Nephron (organoid): ENCODE results near the gene LTO1.

Source experiments
- H3K27ac Mint-ChIP-seq, 3 experiments: 2 replicates each; pipeline ENCODE4 v1.8.0; 2020; ENCODE audit warnings: mixed read lengths in 3 of 3, mild to moderate bottlenecking in 2 of 3, moderate library complexity in 1 of 3
- H3K27me3 Mint-ChIP-seq: 2 replicates; pipeline ENCODE4 v1.8.0; 2021; ENCODE audit warnings: low read depth, mild to moderate bottlenecking, moderate library complexity, mixed read lengths
- H3K36me3 Mint-ChIP-seq: 2 replicates; pipeline ENCODE4 v1.8.0; 2020; ENCODE audit warnings: low read depth, mixed read lengths
- H3K4me1 Mint-ChIP-seq: 2 replicates; pipeline ENCODE4 v1.8.0; 2020; ENCODE audit warnings: mixed read lengths
- H3K4me3 Mint-ChIP-seq, 3 experiments: 2 replicates each; pipeline ENCODE4 v1.8.0; 2020; ENCODE audit warnings: mild to moderate bottlenecking in 3 of 3, mixed read lengths in 3 of 3, moderate library complexity in 2 of 3
- H3K9me3 Mint-ChIP-seq: 2 replicates; pipeline ENCODE4 v1.8.0; 2020; ENCODE audit warnings: mixed read lengths
- TF ChIP-seq, protein P1 (sequence below), 3 experiments: fragments of 200-600 bp; sonication (generic); IDR thresholded peaks; one replicate each; pipeline ENCODE4 v1.5.0; 2021; ENCODE audit warnings: antibody characterized with exemption in 3 of 3; ENCODE audit not compliant: unreplicated experiment in 3 of 3

Gene LTO1

DNA sequence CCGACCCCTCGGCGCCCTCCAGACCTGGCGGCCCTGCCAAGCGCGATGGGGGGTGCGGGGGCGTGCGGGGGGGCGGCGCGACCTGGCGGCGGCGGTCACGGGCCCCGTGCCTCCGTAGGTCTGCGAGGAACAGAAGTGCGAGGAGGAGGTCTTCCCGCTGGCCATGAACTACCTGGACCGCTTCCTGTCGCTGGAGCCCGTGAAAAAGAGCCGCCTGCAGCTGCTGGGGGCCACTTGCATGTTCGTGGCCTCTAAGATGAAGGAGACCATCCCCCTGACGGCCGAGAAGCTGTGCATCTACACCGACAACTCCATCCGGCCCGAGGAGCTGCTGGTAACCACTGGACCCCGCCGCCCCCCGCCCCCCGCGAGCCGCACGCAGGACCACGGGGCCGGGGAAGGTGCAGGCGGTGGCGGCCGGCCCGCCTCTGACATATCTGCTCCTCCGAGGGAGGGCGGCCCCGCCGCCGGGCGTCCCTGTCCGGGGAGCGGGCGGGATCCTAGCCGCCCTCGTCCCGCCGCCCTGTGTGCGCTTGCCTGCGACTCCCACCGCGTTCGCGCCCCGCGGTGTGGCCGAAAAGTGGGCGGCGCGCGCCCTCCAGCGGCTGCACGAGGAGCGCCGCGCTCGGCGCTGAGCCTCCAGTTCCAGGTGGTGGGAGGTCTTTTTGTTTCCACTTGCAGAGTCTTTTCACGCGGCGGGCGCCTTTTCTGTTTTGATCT, 32.1 kb downstream of the LTO1 start:
- Mint-ChIP-seq H3K27me3 (peaks cover 40% of the 10 kb centered on the region), H3K36me3 (peaks cover 8% of the 10 kb centered on the region), H3K4me1 (peaks cover 29% of the 10 kb centered on the region), H3K27ac (peak overlapping the region; percentile 75 to 91 (median 84)), H3K9me3 (no peaks in the 10 kb centered on the region), H3K4me3 (peak overlapping the region; percentile 84 to 91 (median 90))
- TF ChIP-seq, protein P1, sequence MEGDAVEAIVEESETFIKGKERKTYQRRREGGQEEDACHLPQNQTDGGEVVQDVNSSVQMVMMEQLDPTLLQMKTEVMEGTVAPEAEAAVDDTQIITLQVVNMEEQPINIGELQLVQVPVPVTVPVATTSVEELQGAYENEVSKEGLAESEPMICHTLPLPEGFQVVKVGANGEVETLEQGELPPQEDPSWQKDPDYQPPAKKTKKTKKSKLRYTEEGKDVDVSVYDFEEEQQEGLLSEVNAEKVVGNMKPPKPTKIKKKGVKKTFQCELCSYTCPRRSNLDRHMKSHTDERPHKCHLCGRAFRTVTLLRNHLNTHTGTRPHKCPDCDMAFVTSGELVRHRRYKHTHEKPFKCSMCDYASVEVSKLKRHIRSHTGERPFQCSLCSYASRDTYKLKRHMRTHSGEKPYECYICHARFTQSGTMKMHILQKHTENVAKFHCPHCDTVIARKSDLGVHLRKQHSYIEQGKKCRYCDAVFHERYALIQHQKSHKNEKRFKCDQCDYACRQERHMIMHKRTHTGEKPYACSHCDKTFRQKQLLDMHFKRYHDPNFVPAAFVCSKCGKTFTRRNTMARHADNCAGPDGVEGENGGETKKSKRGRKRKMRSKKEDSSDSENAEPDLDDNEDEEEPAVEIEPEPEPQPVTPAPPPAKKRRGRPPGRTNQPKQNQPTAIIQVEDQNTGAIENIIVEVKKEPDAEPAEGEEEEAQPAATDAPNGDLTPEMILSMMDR (IDR thresholded peaks at IDR 0.05; ENCODE audit: unreplicated experiment in 3 of 3) = peak; percentile 95 to 98 (median 96)

DNA sequence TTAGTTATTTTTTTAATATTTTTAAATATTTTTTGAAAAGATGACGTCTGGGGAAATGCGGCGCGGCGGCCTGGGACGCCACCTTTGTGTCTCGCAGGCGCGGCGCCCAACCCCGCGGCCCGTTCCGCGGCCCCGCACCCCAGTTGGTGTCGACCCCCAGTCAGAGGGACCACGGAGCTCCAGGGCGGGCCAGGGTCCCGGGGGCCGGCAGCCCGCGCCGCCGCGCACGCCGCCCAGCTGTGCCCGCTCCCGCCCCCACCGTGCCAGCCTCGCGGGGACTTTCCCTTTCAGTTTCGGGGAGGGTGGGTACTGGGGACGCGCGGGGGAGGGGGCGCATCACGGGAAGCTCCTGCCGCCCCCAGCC, 32.6 kb downstream of the LTO1 start:
- peak overlapping the region in 1 of 3 experiments; percentile 51 for H3K27ac Mint-ChIP-seq
- peaks cover 29% of the 10 kb centered on the region for H3K4me1 Mint-ChIP-seq
- no peaks in the 10 kb centered on the region for H3K9me3 Mint-ChIP-seq
- peaks cover 45% of the 10 kb centered on the region for H3K27me3 Mint-ChIP-seq
- peaks cover 8% of the 10 kb centered on the region for H3K36me3 Mint-ChIP-seq
- TF ChIP-seq, protein P1 (IDR thresholded peaks at IDR 0.05; ENCODE audit: unreplicated experiment in 3 of 3) = no peak
- H3K4me3 Mint-ChIP-seq = peak overlapping the region in 1 of 3 experiments; percentile 93

DNA sequence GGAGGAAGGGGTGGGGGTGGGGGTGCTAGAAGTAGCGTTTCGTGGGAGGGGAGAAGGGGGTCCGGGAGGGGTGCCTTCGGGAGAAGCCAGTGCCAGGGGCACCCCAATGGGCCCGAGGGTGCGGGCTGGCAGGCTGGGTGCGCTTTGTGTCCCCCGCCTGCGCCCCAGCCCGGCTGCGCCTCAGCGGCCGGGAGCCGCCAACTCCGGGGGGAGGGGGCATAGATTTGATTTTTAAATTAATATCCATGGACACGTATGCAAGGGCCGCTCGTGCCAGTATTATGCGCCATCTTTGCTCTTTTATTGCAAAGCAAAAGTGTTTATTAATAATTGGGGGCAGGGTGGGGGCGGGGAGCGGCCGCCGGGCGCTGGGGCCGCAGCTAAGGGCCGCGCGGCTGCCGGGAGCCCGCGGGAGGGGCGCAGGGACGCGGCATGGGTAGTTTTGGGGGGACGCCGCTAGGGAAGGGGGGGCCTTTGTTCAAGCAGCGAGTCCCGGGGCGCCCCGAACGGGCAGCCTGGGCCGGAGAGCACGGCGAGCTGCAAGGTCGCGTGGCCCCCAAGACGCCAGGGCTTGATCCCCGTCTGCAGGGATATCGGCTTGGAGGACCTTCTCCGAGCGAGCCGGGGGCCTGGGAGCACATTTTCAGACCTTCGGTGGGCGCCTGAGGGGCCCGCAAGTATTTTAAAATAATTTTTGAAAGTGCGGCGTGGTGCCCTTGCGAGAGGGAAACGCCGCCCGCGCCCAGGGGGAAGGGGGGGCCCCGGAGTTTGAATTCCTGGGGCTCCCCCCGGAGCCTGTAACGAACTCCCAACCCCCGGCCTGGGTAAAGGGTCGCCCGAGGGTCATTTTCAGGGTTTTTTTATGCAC, 33.2 kb downstream of the LTO1 start:
- Mint-ChIP-seq H3K27ac (peak overlapping the region in 2 of 3 experiments; percentile 94 to 96), H3K36me3 (peaks cover 5% of the 10 kb centered on the region), H3K27me3 (peaks cover 49% of the 10 kb centered on the region), H3K4me3 (peak overlapping the region; percentile 93 to 99 (median 94)), H3K4me1 (peaks cover 29% of the 10 kb centered on the region), H3K9me3 (no peaks in the 10 kb centered on the region)
- TF ChIP-seq, protein P1 (IDR thresholded peaks at IDR 0.05; ENCODE audit: unreplicated experiment in 3 of 3) = no peak

DNA sequence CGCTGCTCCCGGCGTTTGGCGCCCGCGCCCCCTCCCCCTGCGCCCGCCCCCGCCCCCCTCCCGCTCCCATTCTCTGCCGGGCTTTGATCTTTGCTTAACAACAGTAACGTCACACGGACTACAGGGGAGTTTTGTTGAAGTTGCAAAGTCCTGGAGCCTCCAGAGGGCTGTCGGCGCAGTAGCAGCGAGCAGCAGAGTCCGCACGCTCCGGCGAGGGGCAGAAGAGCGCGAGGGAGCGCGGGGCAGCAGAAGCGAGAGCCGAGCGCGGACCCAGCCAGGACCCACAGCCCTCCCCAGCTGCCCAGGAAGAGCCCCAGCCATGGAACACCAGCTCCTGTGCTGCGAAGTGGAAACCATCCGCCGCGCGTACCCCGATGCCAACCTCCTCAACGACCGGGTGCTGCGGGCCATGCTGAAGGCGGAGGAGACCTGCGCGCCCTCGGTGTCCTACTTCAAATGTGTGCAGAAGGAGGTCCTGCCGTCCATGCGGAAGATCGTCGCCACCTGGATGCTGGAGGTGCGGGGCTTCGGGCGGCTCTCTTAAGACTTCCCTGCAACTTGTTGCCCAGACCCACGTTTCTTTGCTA, 34.1 kb downstream of the LTO1 start, which contains the start of gene CCND1:
Gene CCND1 (plus strand): TSS at position 162 of the 587 bp plus-strand sequence. CDS start 158 bp downstream, at position 320.
- TF ChIP-seq, protein P1 (IDR thresholded peaks at IDR 0.05; ENCODE audit: unreplicated experiment in 3 of 3) = peak; percentile 21 to 25 (median 25)
- Mint-ChIP-seq H3K9me3 (no peaks in the 10 kb centered on the region), H3K4me1 (peaks cover 33% of the 10 kb centered on the region)

DNA sequence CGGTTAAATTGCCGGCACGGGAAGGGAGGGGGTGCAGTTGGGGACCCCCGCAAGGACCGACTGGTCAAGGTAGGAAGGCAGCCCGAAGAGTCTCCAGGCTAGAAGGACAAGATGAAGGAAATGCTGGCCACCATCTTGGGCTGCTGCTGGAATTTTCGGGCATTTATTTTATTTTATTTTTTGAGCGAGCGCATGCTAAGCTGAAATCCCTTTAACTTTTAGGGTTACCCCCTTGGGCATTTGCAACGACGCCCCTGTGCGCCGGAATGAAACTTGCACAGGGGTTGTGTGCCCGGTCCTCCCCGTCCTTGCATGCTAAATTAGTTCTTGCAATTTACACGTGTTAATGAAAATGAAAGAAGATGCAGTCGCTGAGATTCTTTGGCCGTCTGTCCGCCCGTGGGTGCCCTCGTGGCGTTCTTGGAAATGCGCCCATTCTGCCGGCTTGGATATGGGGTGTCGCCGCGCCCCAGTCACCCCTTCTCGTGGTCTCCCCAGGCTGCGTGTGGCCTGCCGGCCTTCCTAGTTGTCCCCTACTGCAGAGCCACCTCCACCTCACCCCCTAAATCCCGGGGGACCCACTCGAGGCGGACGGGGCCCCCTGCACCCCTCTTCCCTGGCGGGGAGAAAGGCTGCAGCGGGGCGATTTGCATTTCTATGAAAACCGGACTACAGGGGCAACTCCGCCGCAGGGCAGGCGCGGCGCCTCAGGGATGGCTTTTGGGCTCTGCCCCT, 34.7 kb downstream of the LTO1 start:
- H3K36me3 Mint-ChIP-seq = peaks cover 4% of the 10 kb centered on the region
- TF ChIP-seq, protein P1 (IDR thresholded peaks at IDR 0.05; ENCODE audit: unreplicated experiment in 3 of 3) = no peak
- H3K27me3 Mint-ChIP-seq = peaks cover 62% of the 10 kb centered on the region
- H3K4me1 Mint-ChIP-seq = peaks cover 34% of the 10 kb centered on the region
- peak overlapping the region; percentile 94 to 96 (median 94) for H3K27ac Mint-ChIP-seq
- peak overlapping the region; percentile 93 to 99 (median 94) for H3K4me3 Mint-ChIP-seq
- no peaks in the 10 kb centered on the region for H3K9me3 Mint-ChIP-seq

More for the DNA sequence above, 34.1 kb downstream of the LTO1 start, which contains the start of gene CCND1:
- H3K4me3 Mint-ChIP-seq = peak within 1 kb of the TSS; percentile 93 to 99 (median 94)
- peaks cover 55% of the 10 kb centered on the region for H3K27me3 Mint-ChIP-seq
- H3K36me3 Mint-ChIP-seq = peaks cover 4% of the 10 kb centered on the region
- peak within 1 kb of the TSS; percentile 94 to 96 (median 94) for H3K27ac Mint-ChIP-seq
